K562 (cell line): ENCODE data around the gene AMFR. TPM values are rescaled to one million over a fixed set of nuclear protein-coding genes. Genes with fewer than 3 reads are reported as not detected.

Source experiments
- ARID4B ChIP-seq: sonication (generic); formaldehyde crosslinking; IDR thresholded peaks from 2 replicates; pipeline ENCODE4 v1.8.0; 2022; ENCODE audit warnings: mild to moderate bottlenecking, missing genetic modification reagents
- FOXK2 ChIP-seq, 2 experiments: fragments of 450-650 bp; IDR thresholded peaks in 1 of 2; conservative IDR thresholded peaks in 1 of 2; 2 replicates each; pipeline ENCODE4 v1.6.1; 2016; ENCODE audit warnings: low read depth in 2 of 2, mild to moderate bottlenecking in 1 of 2
- KLF1 ChIP-seq: fragments of 450-650 bp; IDR thresholded peaks from 2 replicates; pipeline ENCODE4 v1.6.1; 2016; ENCODE audit warnings: missing genetic modification characterization, missing compliant biosample characterization
- KLF10 ChIP-seq: fragments of 250-450 bp; sonication (Bioruptor Pico); IDR thresholded peaks from 2 replicates; pipeline ENCODE4 v1.6.1; 2021; ENCODE audit warnings: matching md5 sums
- KLF6 ChIP-seq: fragments of 250-450 bp; sonication (Bioruptor Pico); IDR thresholded peaks from 2 replicates; pipeline ENCODE4 v1.4.0; 2020; ENCODE audit warnings: mild to moderate bottlenecking, moderate library complexity, borderline replicate concordance
- RERE ChIP-seq: sonication (generic); formaldehyde crosslinking; IDR thresholded peaks from 2 replicates; pipeline ENCODE4 v1.8.0; 2023; ENCODE audit warnings: missing genetic modification reagents, mild to moderate bottlenecking, borderline replicate concordance
- SETDB1 ChIP-seq: IDR thresholded peaks from one replicate; pipeline ENCODE4 v1.6.1; 2012; ENCODE audit warnings: low read length, control low read depth, inconsistent platforms
- SREBF1 ChIP-seq: fragments of 150-350 bp; IDR thresholded peaks from 2 replicates; pipeline ENCODE4 v1.6.1; 2014; ENCODE audit warnings: antibody characterized with exemption, low read depth, low read length, borderline replicate concordance
- SRSF7 ChIP-seq: fragments of 200-400 bp; formaldehyde crosslinking; optimal IDR thresholded peaks from 2 replicates; pipeline ENCODE3; 2017; ENCODE audit warnings: mild to moderate bottlenecking, low read depth, low read length
- WHSC1 ChIP-seq: IDR thresholded peaks from one replicate; pipeline ENCODE4 v1.6.1; 2012; ENCODE audit warnings: low read length, control low read depth, inconsistent platforms
- ZBTB12 ChIP-seq: fragments of 250-450 bp; sonication (Bioruptor Pico); IDR thresholded peaks from 2 replicates; pipeline ENCODE4 v1.4.0; 2020
- ZBTB43 ChIP-seq: sonication (generic); formaldehyde crosslinking; IDR thresholded peaks from 2 replicates; pipeline ENCODE4 v1.8.0; 2023; ENCODE audit warnings: mild to moderate bottlenecking, missing genetic modification reagents
- ZFP36 ChIP-seq: fragments of 150-350 bp; IDR thresholded peaks from 2 replicates; pipeline ENCODE4 v1.6.1; 2018; ENCODE audit warnings: low read length, low read depth; ENCODE audit not compliant: partially characterized antibody
- ZNF263 ChIP-seq: sonication (generic); formaldehyde crosslinking; IDR thresholded peaks from 2 replicates; pipeline ENCODE4 v1.8.0; 2022; ENCODE audit warnings: mild to moderate bottlenecking, missing genetic modification reagents, borderline replicate concordance
- ZNF551 ChIP-seq: fragments of 250-450 bp; sonication (Bioruptor Pico); IDR thresholded peaks from 2 replicates; pipeline ENCODE4 v1.5.0; 2021; ENCODE audit warnings: mild to moderate bottlenecking, moderate library complexity
- ZNF586 ChIP-seq: fragments of 450-650 bp; formaldehyde crosslinking; conservative IDR thresholded peaks from 2 replicates; pipeline ENCODE4 v1.4.0; 2020; ENCODE audit warnings: mild to moderate bottlenecking, moderate library complexity
- polyA plus RNA-seq, 8 experiments: library from polyadenylated mRNA; depleted of rRNA in 4 of 8; stranded (reverse) in 5 of 8; unstranded in 3 of 8; fragments of >200 nt; fragmentation: Nextera tagmentation in 2 of 8; fragmentation: Illumina TruSeq in 1 of 8; extraction: Ambion mirVana in 2 of 8; extraction: Trizol in 1 of 8; gene quantifications; 2 replicates each; pipeline versions ENCODE4 v1.2.1 to v1.2.3, GENCODE V29; 2011 to 2014; ENCODE audit warnings: inconsistent platforms in 1 of 8, missing spikeins in 1 of 8
- total RNA-seq, 7 experiments: library from RNA; depleted of rRNA in 6 of 7; stranded (reverse); fragments of >200 nt in 6 of 7; fragmentation: Illumina TruSeq in 2 of 7; extraction: Trizol in 2 of 7; gene quantifications; 2 replicates each; pipeline versions ENCODE4 v1.2.1 to v1.2.3, GENCODE V29; 2011 to 2021; ENCODE audit warnings: low replicate concordance in 1 of 7

Gene AMFR
- total and polyA plus RNA-seq, 9 of the 15 experiments (the other 6 are each of a cell fraction or from before 2014, with no cell fraction given) = 15.6 to 113 (median 58.4) TPM

GRCh38 chr16:56355786-56356275, 69.5 kb downstream of the AMFR start (continued):
- TF ChIP-seq ZNF586 (CRISPR knock-in tag) (no peak), SRSF7 (no peak), KLF1 (tag) (no peak), RERE (CRISPR knock-in tag) (no peak), ZFP36 (no peak), ZBTB12 (CRISPR knock-in tag) (no peak), SETDB1 (no peak), ARID4B (no peak), FOXK2 (conservative IDR thresholded peaks at IDR 0.05 in 1 of 2, IDR thresholded peaks at IDR 0.05 in 1 of 2; ENCODE audit: low read depth in 2 of 2) (peak; percentile 51 to 76; a peak in 3 of 4 replicates), ZNF551 (CRISPR knock-in tag) (no peak), ZBTB43 (no peak), KLF6 (CRISPR knock-in tag) (no peak), ZNF263 (no peak), KLF10 (CRISPR knock-in tag) (no peak), WHSC1 (no peak), SREBF1 (no peak)
